Choroid plexus epithelial cell (primary cell): ENCODE measurements around the gene IFI44L.

Experiments
- DNase-seq: peaks from one replicate; pipeline ENCODE4 v3.0.0-alpha.2; 2010; ENCODE audit warnings: low read depth
- H3K4me3 ChIP-seq: 2 replicates; pipeline ENCODE4 v1.5.1; 2011; ENCODE audit warnings: low read depth, mild to moderate bottlenecking, control low read depth, low read length, moderate library complexity
- CTCF ChIP-seq: conservative IDR thresholded peaks from 2 replicates; pipeline ENCODE4 v1.5.1; 2011; ENCODE audit warnings: low read depth, mild to moderate bottlenecking, control low read depth, inconsistent platforms, low read length, moderate library complexity

The IFI44L gene

GRCh38 chr1:78619803-78620579, at the start of gene IFI44L:
TSS of gene IFI44L (plus strand) at chr1:78620448. CDS start at chr1:78627916, 7,468 bp downstream.
- no peak for TF ChIP-seq CTCF
- peak; percentile 76 for DNase-seq
- peak within 1 kb of the TSS; percentile 60 for H3K4me3 ChIP-seq

- TF ChIP-seq CTCF = peak; percentile 12
- H3K4me3 ChIP-seq = no peak overlapping the region
- DNase-seq = no peak
Measured at GRCh38 chr1:78570539-78570938, 49.7 kb upstream of the IFI44L start.

GRCh38 chr1:78577257-78578100, 42.8 kb upstream of the IFI44L start:
- no peak overlapping the region for H3K4me3 ChIP-seq
- TF ChIP-seq CTCF = no peak
- DNase-seq = no peak

GRCh38 chr1:78586572-78586971, 33.7 kb upstream of the IFI44L start:
- peak; percentile 54 for DNase-seq
- H3K4me3 ChIP-seq = no peak overlapping the region
- no peak for TF ChIP-seq CTCF

- no peak for DNase-seq
- no peak for TF ChIP-seq CTCF
- no peak overlapping the region for H3K4me3 ChIP-seq
Measured at GRCh38 chr1:78587211-78587610, 33.0 kb upstream of the IFI44L start.

GRCh38 chr1:78591971-78592370, 28.3 kb upstream of the IFI44L start:
- H3K4me3 ChIP-seq = no peak overlapping the region
- TF ChIP-seq CTCF = no peak
- no peak for DNase-seq
